ENCODE measurements around the gene CETN1. TPM values are rescaled to one million over a fixed set of nuclear protein-coding genes. Genes with fewer than 3 reads are reported as not detected.

CETN1 gene
- total RNA-seq, 1 experiment from 2014 or later = not detected

DNA sequence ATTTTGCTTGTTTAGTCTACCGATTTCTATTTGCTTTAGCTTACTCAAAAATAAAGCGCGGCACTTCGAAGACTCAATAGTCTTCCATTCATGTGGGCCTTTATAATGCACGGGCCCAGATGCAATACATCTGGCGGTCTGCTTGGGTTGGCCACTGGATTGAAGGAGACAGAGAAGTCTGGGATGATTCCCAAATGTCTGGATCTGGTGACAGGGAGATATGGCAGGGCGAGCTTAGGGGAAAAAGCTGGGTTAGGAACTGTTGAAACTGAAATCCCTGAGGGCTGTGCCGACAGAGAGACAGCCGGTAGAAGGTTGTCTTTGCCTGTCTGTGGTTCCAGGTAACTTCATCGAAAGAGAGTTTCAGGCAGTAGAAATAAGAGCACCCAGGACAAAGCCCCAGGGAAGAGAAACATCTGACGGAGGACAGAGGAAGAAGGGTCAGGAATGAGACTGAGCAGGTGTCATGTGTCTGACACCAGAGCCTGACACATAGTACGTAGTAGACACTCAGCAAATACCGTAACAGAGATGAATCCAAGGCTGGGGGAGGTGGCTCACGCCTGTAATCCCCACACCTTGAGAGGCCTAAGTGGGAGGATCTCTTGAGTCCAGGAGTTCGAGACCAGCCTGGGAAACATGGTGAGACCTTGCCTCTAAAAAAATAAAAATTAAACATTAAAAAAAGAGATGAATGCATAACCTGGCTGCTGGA lies 30.2 kb downstream of the CETN1 start:
- H3K4me1 Mint-ChIP-seq = no peaks in the 10 kb centered on the region
- ATAC-seq = no peak
- CTCF ChIA-PET = no interaction called here
- no peak for DNase-seq (ENCODE audit: low spot score)
- no peak overlapping the region for H3K27ac Mint-ChIP-seq
- POLR2A ChIA-PET = interaction anchor here (0.6 kb wide), 1 partner anchor 98 kb away, joined by 5 read pairs; no protein-coding TSS in a partner anchor
- no peaks in the 10 kb centered on the region for H3K9me3 Mint-ChIP-seq
- H3K4me3 Mint-ChIP-seq = no peak overlapping the region
- no peaks in the 10 kb centered on the region; the same call in 1 of the 2 replicates for H3K27me3 Mint-ChIP-seq (ENCODE audit: low read depth)
- no peaks in the 10 kb centered on the region for H3K36me3 Mint-ChIP-seq
- no peak for TF ChIP-seq TP53 (CRISPR knock-in tag; IDR thresholded peaks at IDR 0.05)
- TF ChIP-seq, protein P1, sequence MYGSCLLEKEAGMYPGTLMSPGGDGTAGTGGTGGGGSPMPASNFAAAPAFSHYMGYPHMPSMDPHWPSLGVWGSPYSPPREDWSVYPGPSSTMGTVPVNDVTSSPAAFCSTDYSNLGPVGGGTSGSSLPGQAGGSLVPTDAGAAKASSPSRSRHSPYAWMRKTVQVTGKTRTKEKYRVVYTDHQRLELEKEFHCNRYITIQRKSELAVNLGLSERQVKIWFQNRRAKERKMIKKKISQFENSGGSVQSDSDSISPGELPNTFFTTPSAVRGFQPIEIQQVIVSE (CRISPR knock-in tag; IDR thresholded peaks at IDR 0.05; ENCODE audit: borderline replicate concordance) = no peak
- no peak for TF ChIP-seq GABPB1 (CRISPR knock-in tag; IDR thresholded peaks at IDR 0.05)
- TF ChIP-seq, protein P2, sequence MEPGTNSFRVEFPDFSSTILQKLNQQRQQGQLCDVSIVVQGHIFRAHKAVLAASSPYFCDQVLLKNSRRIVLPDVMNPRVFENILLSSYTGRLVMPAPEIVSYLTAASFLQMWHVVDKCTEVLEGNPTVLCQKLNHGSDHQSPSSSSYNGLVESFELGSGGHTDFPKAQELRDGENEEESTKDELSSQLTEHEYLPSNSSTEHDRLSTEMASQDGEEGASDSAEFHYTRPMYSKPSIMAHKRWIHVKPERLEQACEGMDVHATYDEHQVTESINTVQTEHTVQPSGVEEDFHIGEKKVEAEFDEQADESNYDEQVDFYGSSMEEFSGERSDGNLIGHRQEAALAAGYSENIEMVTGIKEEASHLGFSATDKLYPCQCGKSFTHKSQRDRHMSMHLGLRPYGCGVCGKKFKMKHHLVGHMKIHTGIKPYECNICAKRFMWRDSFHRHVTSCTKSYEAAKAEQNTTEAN (CRISPR knock-in tag; IDR thresholded peaks at IDR 0.05) = no peak
- TF ChIP-seq, protein P3, sequence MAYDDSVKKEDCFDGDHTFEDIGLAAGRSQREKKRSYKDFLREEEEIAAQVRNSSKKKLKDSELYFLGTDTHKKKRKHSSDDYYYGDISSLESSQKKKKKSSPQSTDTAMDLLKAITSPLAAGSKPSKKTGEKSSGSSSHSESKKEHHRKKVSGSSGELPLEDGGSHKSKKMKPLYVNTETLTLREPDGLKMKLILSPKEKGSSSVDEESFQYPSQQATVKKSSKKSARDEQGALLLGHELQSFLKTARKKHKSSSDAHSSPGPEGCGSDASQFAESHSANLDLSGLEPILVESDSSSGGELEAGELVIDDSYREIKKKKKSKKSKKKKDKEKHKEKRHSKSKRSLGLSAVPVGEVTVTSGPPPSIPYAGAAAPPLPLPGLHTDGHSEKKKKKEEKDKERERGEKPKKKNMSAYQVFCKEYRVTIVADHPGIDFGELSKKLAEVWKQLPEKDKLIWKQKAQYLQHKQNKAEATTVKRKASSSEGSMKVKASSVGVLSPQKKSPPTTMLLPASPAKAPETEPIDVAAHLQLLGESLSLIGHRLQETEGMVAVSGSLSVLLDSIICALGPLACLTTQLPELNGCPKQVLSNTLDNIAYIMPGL (CRISPR knock-in tag; IDR thresholded peaks at IDR 0.05) = no peak
- no peak for TF ChIP-seq CREB1 (CRISPR knock-in tag; IDR thresholded peaks at IDR 0.05)
- no peak for TF ChIP-seq ZNF138 (CRISPR knock-in tag; conservative IDR thresholded peaks at IDR 0.05)
- TF ChIP-seq NR2C2 (CRISPR knock-in tag; IDR thresholded peaks at IDR 0.05) = no peak

DNA sequence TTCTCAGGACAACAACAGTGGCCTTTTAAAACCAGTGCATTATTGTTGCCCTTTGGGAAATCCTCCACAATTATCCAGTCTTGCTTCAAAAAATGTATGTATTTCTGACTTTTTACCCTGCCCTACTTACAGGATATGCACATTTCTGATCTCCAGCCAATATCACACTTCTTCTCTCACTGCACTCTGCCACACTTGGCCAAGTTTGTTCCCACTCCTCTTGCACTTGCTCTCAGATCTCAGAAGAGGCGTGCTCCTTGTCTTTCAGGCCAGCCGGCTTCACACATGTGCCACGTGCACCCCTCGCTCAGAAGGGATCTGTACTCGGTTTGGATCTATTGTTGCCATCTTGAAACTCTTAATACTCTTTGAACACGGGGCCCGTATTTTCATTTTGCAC lies 32.0 kb downstream of the CETN1 start:
- no peaks in the 10 kb centered on the region for H3K9me3 Mint-ChIP-seq
- POLR2A ChIA-PET = no interaction called here
- H3K4me1 Mint-ChIP-seq = no peaks in the 10 kb centered on the region
- no peak overlapping the region for H3K27ac Mint-ChIP-seq
- no peak overlapping the region for H3K4me3 Mint-ChIP-seq
- no peak for TF ChIP-seq TP53 (CRISPR knock-in tag; IDR thresholded peaks at IDR 0.05)
- TF ChIP-seq HMGA2 (CRISPR knock-in tag; IDR thresholded peaks at IDR 0.05) = no peak
- no peak for TF ChIP-seq TCF7 (CRISPR knock-in tag; IDR thresholded peaks at IDR 0.05; ENCODE audit: low read depth)
- TF ChIP-seq SP1 (CRISPR knock-in tag; conservative IDR thresholded peaks at IDR 0.05) = no peak
- TF ChIP-seq, protein P1 (CRISPR knock-in tag; IDR thresholded peaks at IDR 0.05; ENCODE audit: borderline replicate concordance) = no peak
- TF ChIP-seq, protein P4, sequence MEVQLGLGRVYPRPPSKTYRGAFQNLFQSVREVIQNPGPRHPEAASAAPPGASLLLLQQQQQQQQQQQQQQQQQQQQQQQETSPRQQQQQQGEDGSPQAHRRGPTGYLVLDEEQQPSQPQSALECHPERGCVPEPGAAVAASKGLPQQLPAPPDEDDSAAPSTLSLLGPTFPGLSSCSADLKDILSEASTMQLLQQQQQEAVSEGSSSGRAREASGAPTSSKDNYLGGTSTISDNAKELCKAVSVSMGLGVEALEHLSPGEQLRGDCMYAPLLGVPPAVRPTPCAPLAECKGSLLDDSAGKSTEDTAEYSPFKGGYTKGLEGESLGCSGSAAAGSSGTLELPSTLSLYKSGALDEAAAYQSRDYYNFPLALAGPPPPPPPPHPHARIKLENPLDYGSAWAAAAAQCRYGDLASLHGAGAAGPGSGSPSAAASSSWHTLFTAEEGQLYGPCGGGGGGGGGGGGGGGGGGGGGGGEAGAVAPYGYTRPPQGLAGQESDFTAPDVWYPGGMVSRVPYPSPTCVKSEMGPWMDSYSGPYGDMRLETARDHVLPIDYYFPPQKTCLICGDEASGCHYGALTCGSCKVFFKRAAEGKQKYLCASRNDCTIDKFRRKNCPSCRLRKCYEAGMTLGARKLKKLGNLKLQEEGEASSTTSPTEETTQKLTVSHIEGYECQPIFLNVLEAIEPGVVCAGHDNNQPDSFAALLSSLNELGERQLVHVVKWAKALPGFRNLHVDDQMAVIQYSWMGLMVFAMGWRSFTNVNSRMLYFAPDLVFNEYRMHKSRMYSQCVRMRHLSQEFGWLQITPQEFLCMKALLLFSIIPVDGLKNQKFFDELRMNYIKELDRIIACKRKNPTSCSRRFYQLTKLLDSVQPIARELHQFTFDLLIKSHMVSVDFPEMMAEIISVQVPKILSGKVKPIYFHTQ (CRISPR knock-in tag; IDR thresholded peaks at IDR 0.05) = no peak
- TF ChIP-seq, protein P5, sequence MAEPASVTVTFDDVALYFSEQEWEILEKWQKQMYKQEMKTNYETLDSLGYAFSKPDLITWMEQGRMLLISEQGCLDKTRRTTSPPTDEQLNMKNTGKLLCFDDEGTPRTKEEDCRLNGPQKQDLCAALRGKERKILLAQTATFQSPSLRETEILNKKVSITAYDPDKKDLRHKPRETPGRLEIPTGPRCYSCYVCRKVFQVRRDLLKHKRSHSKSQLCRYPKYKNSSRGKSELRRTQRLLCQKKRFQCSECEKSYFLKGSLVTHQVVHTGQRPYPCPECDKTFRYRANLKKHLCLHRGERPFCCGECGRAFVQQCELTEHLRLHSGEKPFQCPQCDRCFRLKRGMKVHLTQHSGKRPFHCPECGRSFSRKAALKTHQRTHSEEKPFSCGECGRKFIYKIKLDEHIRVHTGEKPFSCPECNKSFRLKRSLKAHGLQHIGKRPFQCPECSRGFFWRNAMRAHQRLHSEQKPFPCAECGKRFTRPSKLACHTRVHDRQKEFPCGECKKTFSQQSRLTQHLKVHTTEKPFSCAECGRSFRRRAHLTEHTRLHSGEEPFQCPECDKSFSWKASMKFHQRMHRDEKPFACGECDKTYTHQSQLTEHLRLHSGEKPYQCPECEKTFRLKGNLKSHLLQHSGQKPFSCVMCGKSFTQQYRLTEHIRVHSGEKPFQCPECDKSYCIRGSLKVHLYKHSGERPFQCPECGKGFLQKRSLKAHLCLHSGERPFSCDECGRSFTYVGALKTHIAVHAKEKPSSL (CRISPR knock-in tag; conservative IDR thresholded peaks at IDR 0.05) = no peak
- TF ChIP-seq, protein P6, sequence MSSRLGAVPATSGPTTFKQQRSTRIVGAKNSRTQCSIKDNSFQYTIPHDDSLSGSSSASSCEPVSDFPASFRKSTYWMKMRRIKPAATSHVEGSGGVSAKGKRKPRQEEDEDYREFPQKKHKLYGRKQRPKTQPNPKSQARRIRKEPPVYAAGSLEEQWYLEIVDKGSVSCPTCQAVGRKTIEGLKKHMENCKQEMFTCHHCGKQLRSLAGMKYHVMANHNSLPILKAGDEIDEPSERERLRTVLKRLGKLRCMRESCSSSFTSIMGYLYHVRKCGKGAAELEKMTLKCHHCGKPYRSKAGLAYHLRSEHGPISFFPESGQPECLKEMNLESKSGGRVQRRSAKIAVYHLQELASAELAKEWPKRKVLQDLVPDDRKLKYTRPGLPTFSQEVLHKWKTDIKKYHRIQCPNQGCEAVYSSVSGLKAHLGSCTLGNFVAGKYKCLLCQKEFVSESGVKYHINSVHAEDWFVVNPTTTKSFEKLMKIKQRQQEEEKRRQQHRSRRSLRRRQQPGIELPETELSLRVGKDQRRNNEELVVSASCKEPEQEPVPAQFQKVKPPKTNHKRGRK (CRISPR knock-in tag; IDR thresholded peaks at IDR 0.05; ENCODE audit: borderline replicate concordance) = no peak
- TF ChIP-seq, protein P7, sequence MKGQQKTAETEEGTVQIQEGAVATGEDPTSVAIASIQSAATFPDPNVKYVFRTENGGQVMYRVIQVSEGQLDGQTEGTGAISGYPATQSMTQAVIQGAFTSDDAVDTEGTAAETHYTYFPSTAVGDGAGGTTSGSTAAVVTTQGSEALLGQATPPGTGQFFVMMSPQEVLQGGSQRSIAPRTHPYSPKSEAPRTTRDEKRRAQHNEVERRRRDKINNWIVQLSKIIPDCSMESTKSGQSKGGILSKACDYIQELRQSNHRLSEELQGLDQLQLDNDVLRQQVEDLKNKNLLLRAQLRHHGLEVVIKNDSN (CRISPR knock-in tag; IDR thresholded peaks at IDR 0.05) = no peak
- no peak for TF ChIP-seq NR3C1 (CRISPR knock-in tag; conservative IDR thresholded peaks at IDR 0.05; ENCODE audit: low read depth)
- TF ChIP-seq FOXJ3 (CRISPR knock-in tag; IDR thresholded peaks at IDR 0.05; ENCODE audit: borderline replicate concordance) = no peak
- no peak for TF ChIP-seq NR1H2 (CRISPR knock-in tag; IDR thresholded peaks at IDR 0.05)
- TF ChIP-seq ZNF416 (CRISPR knock-in tag; IDR thresholded peaks at IDR 0.05) = no peak
- TF ChIP-seq ZNF671 (CRISPR knock-in tag; IDR thresholded peaks at IDR 0.05) = no peak
- TF ChIP-seq ZNF232 (CRISPR knock-in tag; IDR thresholded peaks at IDR 0.05) = no peak
- no peak for TF ChIP-seq FOXP1 (CRISPR knock-in tag; IDR thresholded peaks at IDR 0.05; ENCODE audit: borderline replicate concordance)
- no peak for TF ChIP-seq ESRRA (CRISPR knock-in tag; IDR thresholded peaks at IDR 0.05; ENCODE audit: borderline replicate concordance)
- H3K36me3 Mint-ChIP-seq = no peaks in the 10 kb centered on the region
- ATAC-seq (no peak), DNase-seq (ENCODE audit: low spot score) (no peak)
- CTCF ChIA-PET = no interaction called here
- H3K27me3 Mint-ChIP-seq (ENCODE audit: low read depth) = no peaks in the 10 kb centered on the region; the same call in 1 of the 2 replicates

Data from WTC11 (cell line).